Posterior vena cava (tissue), 2 donors: Measurements from ENCODE around the gene BRIP1. TPM values are rescaled to one million over a fixed set of nuclear protein-coding genes. Genes with fewer than 3 reads are reported as not detected.
"Not testable (repeated sequence)": the region's sequence is repeated elsewhere in the genome, so short reads cannot be mapped to it uniquely, and the experiment has no call there.

Experiments used
- DNase-seq: peaks from one replicate; pipeline ENCODE4 v3.0.0-alpha.2; 2020; ENCODE audit warnings: low spot score
- intact Hi-C, 2 donors: fragments of 100-400 bp; cut with DNase I; formaldehyde crosslinking; loops; one replicate each; pipeline versions ENCODE4 v1.14.1 to v1.14.2; 2022 to 2023
- total RNA-seq, 2 donors: library from RNA; stranded (reverse); fragmentation: NEBNext Ultra II Directional; extraction: Animal tissue kit (Norgen Biotek cat#: 25700); gene quantifications; one replicate each; pipeline ENCODE4 v1.2.1, GENCODE V29; 2021
- donor health status: DM: yes; HTN: yes; CAD: no.
- donor health status: DM: yes; HTN: yes; CAD: no.

The BRIP1 gene
- total RNA-seq, 2 donors from 2014 or later: 0.43 to 0.69 TPM

- intact Hi-C loops: no loop called here
- no peak for DNase-seq
Observed at GRCh38 chr17:61686113-61686512, 177.2 kb downstream of the BRIP1 start.

- no peak for DNase-seq
- intact Hi-C loops: no loop called here
Observed at GRCh38 chr17:61684818-61685217, 178.5 kb downstream of the BRIP1 start.

GRCh38 chr17:61684172-61684571 is 179.2 kb downstream of the BRIP1 start:
- intact Hi-C loops: no loop called here
- no peak for DNase-seq

- intact Hi-C loops: no loop called here
- DNase-seq: no peak
Observed at GRCh38 chr17:61683466-61683865, 179.9 kb downstream of the BRIP1 start.

- no peak for DNase-seq
- intact Hi-C loops: no loop called here
Observed at GRCh38 chr17:61680921-61681320, 182.4 kb downstream of the BRIP1 start.

GRCh38 chr17:61678339-61678738 is 185.0 kb downstream of the BRIP1 start:
- intact Hi-C loops: no loop called here
- DNase-seq: no peak

GRCh38 chr17:61677150-61677811 is 186.0 kb downstream of the BRIP1 start:
- intact Hi-C loops, DNase-seq: not testable (repeated sequence)

- DNase-seq, intact Hi-C loops: not testable (repeated sequence)
Observed at GRCh38 chr17:61676522-61676921, 186.8 kb downstream of the BRIP1 start.

GRCh38 chr17:61674609-61675008 is 188.7 kb downstream of the BRIP1 start:
- DNase-seq, intact Hi-C loops: not testable (repeated sequence)

GRCh38 chr17:61673019-61673897 is 190.1 kb downstream of the BRIP1 start:
- intact Hi-C loops, DNase-seq: not testable (repeated sequence)

GRCh38 chr17:61672140-61672539 is 191.2 kb downstream of the BRIP1 start:
- intact Hi-C loops: no loop called here
- DNase-seq: no peak

- no peak for DNase-seq
- intact Hi-C loops: no loop called here
Observed at GRCh38 chr17:61670691-61671090, 192.6 kb downstream of the BRIP1 start.

GRCh38 chr17:61669522-61669921 is 193.8 kb downstream of the BRIP1 start:
- DNase-seq: no peak
- intact Hi-C loops: no loop called here

- no peak for DNase-seq
- intact Hi-C loops: no loop called here
Observed at GRCh38 chr17:61668486-61668885, 194.8 kb downstream of the BRIP1 start.

GRCh38 chr17:61666406-61667088 is 196.8 kb downstream of the BRIP1 start:
- intact Hi-C loops, DNase-seq: not testable (repeated sequence)

- DNase-seq: no peak
- intact Hi-C loops: no loop called here
Observed at GRCh38 chr17:61663310-61663709, 200.0 kb downstream of the BRIP1 start.

GRCh38 chr17:61662741-61663140 is 200.6 kb downstream of the BRIP1 start:
- intact Hi-C loops: no loop called here
- no peak for DNase-seq

GRCh38 chr17:61662186-61662585 is 201.1 kb downstream of the BRIP1 start:
- intact Hi-C loops: no loop called here
- no peak for DNase-seq

- intact Hi-C loops: no loop called here
- no peak for DNase-seq
Observed at GRCh38 chr17:61660746-61661485, 202.4 kb downstream of the BRIP1 start.
